Right kidney (tissue), 1 donor: Measurements from ENCODE around the gene SNAP29.
A peak's percentile ranks its signal among the peaks of the same experiment; 100 is the strongest.
"Not testable (repeated sequence)": the region's sequence is repeated elsewhere in the genome, so short reads cannot be mapped to it uniquely, and the experiment has no call there.

Experiments
- DNase-seq: peaks from one replicate; pipeline ENCODE4 v3.0.0-alpha.2; 2016

SNAP29 gene

GRCh38 chr22:20899827-20900423, 41.1 kb downstream of the SNAP29 start:
- DNase-seq: no peak

- DNase-seq: not testable (repeated sequence)
These were observed 42.6 kb downstream of the SNAP29 start for GRCh38 chr22:20901093-20902033.

GRCh38 chr22:20903093-20903492, 44.3 kb downstream of the SNAP29 start:
- DNase-seq: no peak

GRCh38 chr22:20904008-20904979, 45.5 kb downstream of the SNAP29 start:
- DNase-seq: no peak

- no peak for DNase-seq
These were observed 46.2 kb downstream of the SNAP29 start for GRCh38 chr22:20904980-20905355.

DNA sequence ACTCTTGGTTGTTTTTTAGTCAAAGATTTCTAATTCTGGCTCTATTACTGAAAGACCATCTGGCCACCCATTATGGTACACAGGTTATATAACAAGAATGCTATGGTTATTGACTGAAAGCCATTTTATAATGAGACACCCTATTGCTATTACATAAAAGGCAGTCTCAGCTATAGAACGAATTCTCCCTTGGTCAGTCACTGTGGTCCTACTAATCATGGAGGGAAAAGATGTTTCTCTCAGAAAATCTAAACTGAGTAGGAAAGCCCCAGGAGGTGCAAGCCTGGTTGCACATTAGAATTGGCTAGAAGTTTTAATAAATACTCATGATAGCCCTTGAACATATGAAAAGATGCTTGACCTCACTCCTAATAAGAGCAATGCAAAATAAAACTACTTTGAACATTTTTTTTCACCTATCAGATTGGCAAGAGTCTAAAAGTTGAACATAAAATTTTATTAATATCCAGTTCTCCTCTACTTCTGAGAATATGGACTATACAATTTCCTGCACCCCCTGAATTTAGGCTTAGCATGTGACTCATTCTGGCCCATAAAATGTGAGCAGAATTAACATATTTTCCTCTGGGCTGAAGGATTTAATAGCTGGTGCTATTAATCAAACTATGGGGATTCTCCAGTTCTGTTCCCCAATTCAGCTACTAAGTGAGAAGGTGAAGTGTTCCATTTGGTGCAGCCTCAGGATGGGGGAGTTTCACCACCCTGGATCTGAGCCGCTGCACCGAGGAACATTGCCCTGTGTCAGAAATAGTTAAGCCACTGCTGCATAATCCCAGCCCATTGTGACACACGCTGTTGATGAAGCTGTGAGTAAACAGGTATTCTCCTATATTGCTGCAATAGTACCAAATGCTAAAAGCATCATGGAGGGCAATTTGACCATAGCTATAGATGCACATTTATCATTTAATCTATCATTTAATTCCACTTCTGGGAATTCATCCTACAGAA, 46.9 kb downstream of the SNAP29 start:
- no peak for DNase-seq

GRCh38 chr22:20906387-20906767, 47.6 kb downstream of the SNAP29 start:
- DNase-seq: no peak

DNA sequence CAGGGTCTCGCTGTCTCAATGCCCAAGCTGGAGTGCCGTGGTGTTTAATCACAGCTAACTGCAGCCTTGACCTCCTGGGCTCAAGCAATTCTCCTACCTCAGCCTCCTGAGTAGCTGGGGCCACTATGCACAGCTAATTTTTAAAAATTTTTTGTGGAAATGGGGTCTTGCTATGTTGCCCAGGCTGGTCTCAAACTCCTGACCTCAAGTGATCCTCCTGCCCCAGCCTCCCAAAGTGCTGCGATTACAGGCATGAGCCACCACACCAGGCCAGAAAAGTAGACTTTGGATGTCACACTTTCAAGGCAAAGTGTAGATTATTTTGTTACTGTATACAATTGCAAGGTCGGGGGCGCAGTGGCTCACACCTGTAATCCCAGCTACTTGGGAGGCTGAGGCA, 49.9 kb downstream of the SNAP29 start:
- DNase-seq: not testable (repeated sequence)

DNA sequence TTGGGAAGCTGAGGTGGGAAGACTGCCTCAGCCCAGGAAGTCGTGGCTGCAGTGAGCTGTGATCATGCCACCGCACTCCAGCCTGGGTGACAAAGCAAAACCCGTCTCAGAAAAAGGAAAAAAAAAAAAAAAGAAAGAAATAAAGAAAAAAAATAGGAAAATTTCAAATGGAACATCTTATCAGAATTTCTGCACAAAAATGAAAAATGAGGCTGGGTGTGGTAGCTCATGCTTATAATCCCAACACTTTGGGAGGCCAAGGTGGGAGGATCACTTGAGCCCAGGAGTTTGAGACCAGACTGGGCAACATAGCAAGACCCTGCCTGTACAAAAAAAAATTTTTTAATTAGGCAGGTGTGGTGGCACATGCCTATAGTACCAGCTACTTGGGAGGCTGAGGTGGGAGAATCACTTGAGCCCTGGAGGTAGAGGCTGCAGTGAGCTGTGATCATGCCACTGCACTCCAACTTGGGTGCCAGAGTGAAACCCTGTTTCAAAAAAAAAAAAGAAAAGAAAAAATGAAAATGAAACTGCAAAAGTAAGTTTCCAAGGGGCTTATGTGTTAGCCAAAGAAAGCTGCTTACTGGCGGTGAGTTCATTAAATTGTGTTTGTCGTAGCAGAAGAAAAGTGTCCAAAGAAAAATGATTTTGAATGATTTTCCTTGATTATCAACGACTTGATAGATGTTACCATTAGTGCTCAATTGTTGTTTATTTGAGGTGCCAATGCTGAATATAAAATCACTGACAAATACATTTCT, 50.9 kb downstream of the SNAP29 start:
- DNase-seq: no peak

- no peak for DNase-seq
These were observed 53.7 kb downstream of the SNAP29 start for GRCh38 chr22:20912494-20912893.

GRCh38 chr22:20916916-20917810, 58.4 kb downstream of the SNAP29 start, which contains the start of gene CRKL:
Gene CRKL (plus strand): TSS chr22:20917407. CDS start chr22:20917935, 528 bp downstream.
- DNase-seq: peak; percentile 98

DNA sequence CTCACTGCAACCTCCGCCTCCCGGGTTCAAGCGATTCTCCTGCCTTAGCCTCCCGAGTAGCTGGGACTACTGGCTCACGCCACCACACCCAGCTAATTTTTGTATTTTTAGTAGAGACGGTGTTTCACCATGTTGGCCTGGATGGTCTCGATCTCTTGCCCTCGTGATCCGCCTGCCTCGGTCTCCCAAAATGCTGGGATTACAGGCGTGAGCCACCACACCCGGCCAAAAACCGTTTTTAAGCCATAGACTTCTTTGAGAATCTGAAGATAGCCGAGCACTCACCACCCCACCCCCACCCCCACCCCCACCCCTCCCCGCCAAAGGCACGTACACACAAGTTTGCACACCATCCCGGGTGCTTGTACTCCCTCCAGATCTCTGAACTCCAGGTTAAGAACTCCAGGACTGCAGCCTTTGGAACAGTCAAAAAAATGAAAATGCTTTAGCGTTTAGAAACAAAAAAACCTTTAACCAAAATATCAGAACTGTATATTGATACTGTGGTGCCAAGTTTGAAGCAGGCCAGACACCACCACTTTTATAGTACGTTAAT, 59.9 kb downstream of the SNAP29 start:
- DNase-seq: no peak

DNA sequence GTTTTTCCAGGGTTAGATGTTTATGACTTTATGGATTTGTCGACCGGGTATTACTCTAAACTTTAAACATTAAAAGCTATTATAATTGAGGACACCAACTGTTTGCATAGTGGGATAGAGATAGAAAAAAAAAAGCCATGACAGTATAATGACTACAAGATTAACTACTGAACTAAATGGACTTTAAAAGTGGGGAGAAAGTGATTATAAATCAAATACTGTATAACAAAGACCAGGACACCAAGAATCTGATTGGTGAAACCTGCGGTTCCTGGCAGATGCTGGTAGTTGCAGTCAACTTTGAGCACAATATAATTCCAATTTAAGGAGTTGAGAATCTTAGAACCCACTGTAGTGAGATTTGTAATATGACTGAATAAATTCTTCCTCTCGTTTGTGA, 60.9 kb downstream of the SNAP29 start:
- DNase-seq: no peak

GRCh38 chr22:20920881-20921203, 62.0 kb downstream of the SNAP29 start:
- DNase-seq: no peak

- no peak for DNase-seq
These were observed 63.4 kb downstream of the SNAP29 start for GRCh38 chr22:20922141-20922751.

- DNase-seq: no peak
These were observed 67.4 kb downstream of the SNAP29 start for GRCh38 chr22:20926243-20926642.

DNA sequence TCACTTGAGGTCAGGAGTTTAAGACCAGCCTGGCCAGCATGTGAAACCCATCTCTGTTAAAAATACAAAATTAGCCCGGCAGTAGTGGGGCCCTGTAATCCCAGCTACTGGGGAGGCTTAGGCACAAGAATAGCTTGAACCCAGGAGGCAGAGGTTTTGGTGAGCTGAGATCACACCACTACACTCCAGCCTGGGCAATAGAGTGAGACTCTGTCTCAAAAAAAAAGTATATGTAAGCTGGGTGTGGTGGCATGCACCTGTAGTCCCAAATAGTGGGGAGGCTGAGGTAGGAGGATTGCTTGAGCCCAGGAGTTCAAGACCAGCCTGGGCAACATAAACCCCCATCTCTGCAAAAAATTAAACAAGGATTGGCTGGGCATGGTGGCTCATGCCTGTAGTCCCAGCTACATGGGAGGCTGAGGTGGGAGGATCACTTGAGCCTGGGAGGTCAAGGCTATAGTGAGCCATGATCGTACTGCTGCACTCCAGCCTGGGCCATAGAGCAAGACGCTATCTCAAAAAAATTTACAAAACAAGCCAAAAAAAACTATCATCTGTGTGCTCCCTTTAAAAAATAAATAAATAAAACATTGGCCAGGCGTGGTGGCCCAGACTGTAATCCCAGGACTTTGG, 69.2 kb downstream of the SNAP29 start:
- no peak for DNase-seq

- DNase-seq: no peak
These were observed 69.8 kb downstream of the SNAP29 start for GRCh38 chr22:20928573-20928967.
